Mucosa of stomach (tissue), 1 donor: ENCODE data around the gene HMGB2.
A peak's percentile ranks its signal among the peaks of the same experiment; 100 is the strongest.

Experiments used
- H3K27me3 ChIP-seq: one replicate; pipeline ENCODE4 v1.7.0; 2013; ENCODE audit warnings: mild to moderate bottlenecking, low read length; ENCODE audit not compliant: control insufficient read depth, insufficient read depth
- H3K36me3 ChIP-seq: one replicate; pipeline ENCODE4 v1.7.0; 2013; ENCODE audit warnings: low read length; ENCODE audit not compliant: control insufficient read depth, insufficient read depth
- H3K4me1 ChIP-seq: one replicate; pipeline ENCODE4 v1.7.0; 2013; ENCODE audit warnings: mild to moderate bottlenecking, low read length; ENCODE audit not compliant: control insufficient read depth, insufficient read depth
- H3K4me3 ChIP-seq: one replicate; pipeline ENCODE4 v1.7.0; 2013; ENCODE audit warnings: low read length
- H3K9ac ChIP-seq: one replicate; pipeline ENCODE4 v1.7.0; 2013; ENCODE audit warnings: mild to moderate bottlenecking, low read length, moderate library complexity
- H3K9me3 ChIP-seq: one replicate; pipeline ENCODE4 v1.7.0; 2013; ENCODE audit warnings: mild to moderate bottlenecking, low read length, moderate library complexity; ENCODE audit not compliant: control insufficient read depth
- donor health status: Pancreatic carcinoma.

HMGB2 gene

GRCh38 chr4:173334085-173334890, at the start of gene HMGB2:
Gene HMGB2, minus strand, starts transcription at chr4:173334358. Its CDS starts 709 bp downstream, at chr4:173333649.
- Histone ChIP-seq H3K4me3 (peak within 1 kb of the TSS; percentile 92), H3K36me3 (no peaks in the 10 kb centered on the region), H3K9me3 (no peaks in the 10 kb centered on the region), H3K9ac (peak within 1 kb of the TSS; percentile 99), H3K27me3 (no peaks in the 10 kb centered on the region), H3K4me1 (peaks cover 6% of the 10 kb centered on the region)

GRCh38 chr4:173382349-173382748, 48.2 kb upstream of the HMGB2 start:
- Histone ChIP-seq H3K4me3 (no peak overlapping the region), H3K4me1 (peaks cover 11% of the 10 kb centered on the region), H3K9ac (no peak overlapping the region), H3K27me3 (no peaks in the 10 kb centered on the region), H3K36me3 (no peaks in the 10 kb centered on the region), H3K9me3 (no peaks in the 10 kb centered on the region)

GRCh38 chr4:173381610-173382009, 47.5 kb upstream of the HMGB2 start:
- Histone ChIP-seq H3K36me3 (no peaks in the 10 kb centered on the region), H3K9ac (no peak overlapping the region), H3K27me3 (no peaks in the 10 kb centered on the region), H3K4me3 (no peak overlapping the region), H3K9me3 (no peaks in the 10 kb centered on the region), H3K4me1 (peaks cover 6% of the 10 kb centered on the region)

GRCh38 chr4:173380987-173381386, 46.8 kb upstream of the HMGB2 start:
- Histone ChIP-seq H3K9ac (no peak overlapping the region), H3K27me3 (no peaks in the 10 kb centered on the region), H3K4me3 (no peak overlapping the region), H3K4me1 (peaks cover 6% of the 10 kb centered on the region), H3K9me3 (no peaks in the 10 kb centered on the region), H3K36me3 (no peaks in the 10 kb centered on the region)

GRCh38 chr4:173379929-173380328, 45.8 kb upstream of the HMGB2 start:
- no peaks in the 10 kb centered on the region for H3K36me3 ChIP-seq
- H3K27me3 ChIP-seq = no peaks in the 10 kb centered on the region
- H3K4me3 ChIP-seq = no peak overlapping the region
- no peak overlapping the region for H3K9ac ChIP-seq
- peaks cover 3% of the 10 kb centered on the region for H3K4me1 ChIP-seq
- H3K9me3 ChIP-seq = no peaks in the 10 kb centered on the region

GRCh38 chr4:173374588-173374987, 40.4 kb upstream of the HMGB2 start:
- Histone ChIP-seq H3K36me3 (no peaks in the 10 kb centered on the region), H3K9ac (no peak overlapping the region), H3K4me1 (peaks cover 5% of the 10 kb centered on the region), H3K27me3 (no peaks in the 10 kb centered on the region), H3K9me3 (no peaks in the 10 kb centered on the region), H3K4me3 (no peak overlapping the region)

- H3K9ac ChIP-seq = peak overlapping the region; percentile 92
- H3K9me3 ChIP-seq = no peaks in the 10 kb centered on the region
- H3K27me3 ChIP-seq = no peaks in the 10 kb centered on the region
- peak overlapping the region; percentile 75 for H3K4me3 ChIP-seq
- H3K36me3 ChIP-seq = no peaks in the 10 kb centered on the region
- H3K4me1 ChIP-seq = peaks cover 5% of the 10 kb centered on the region
Measured at GRCh38 chr4:173371292-173372192, 37.4 kb upstream of the HMGB2 start.

GRCh38 chr4:173370477-173371291, 36.5 kb upstream of the HMGB2 start, which contains the start of gene SAP30:
Gene SAP30, plus strand, starts transcription at chr4:173370954. Its CDS starts 229 bp downstream, at chr4:173371183.
- Histone ChIP-seq H3K9ac (peak within 1 kb of the TSS; percentile 93), H3K36me3 (no peaks in the 10 kb centered on the region), H3K4me1 (peaks cover 11% of the 10 kb centered on the region)

GRCh38 chr4:173370130-173370476, 35.9 kb upstream of the HMGB2 start:
- H3K36me3 ChIP-seq = no peaks in the 10 kb centered on the region
- peak overlapping the region; percentile 93 for H3K9ac ChIP-seq
- H3K4me3 ChIP-seq = peak overlapping the region; percentile 89
- no peaks in the 10 kb centered on the region for H3K9me3 ChIP-seq
- H3K27me3 ChIP-seq = no peaks in the 10 kb centered on the region
- H3K4me1 ChIP-seq = peaks cover 11% of the 10 kb centered on the region

More at GRCh38 chr4:173370477-173371291, 36.5 kb upstream of the HMGB2 start, which contains the start of gene SAP30:
- no peaks in the 10 kb centered on the region for H3K9me3 ChIP-seq
- H3K27me3 ChIP-seq = no peaks in the 10 kb centered on the region
- H3K4me3 ChIP-seq = peak within 1 kb of the TSS; percentile 89

GRCh38 chr4:173367946-173368345, 33.8 kb upstream of the HMGB2 start:
- Histone ChIP-seq H3K4me1 (peaks cover 6% of the 10 kb centered on the region), H3K9me3 (no peaks in the 10 kb centered on the region), H3K36me3 (no peaks in the 10 kb centered on the region), H3K4me3 (no peak overlapping the region), H3K9ac (no peak overlapping the region), H3K27me3 (no peaks in the 10 kb centered on the region)

GRCh38 chr4:173367285-173367684, 33.1 kb upstream of the HMGB2 start:
- Histone ChIP-seq H3K36me3 (no peaks in the 10 kb centered on the region), H3K9me3 (no peaks in the 10 kb centered on the region), H3K4me3 (no peak overlapping the region)

More at GRCh38 chr4:173367285-173367684, 33.1 kb upstream of the HMGB2 start:
- no peak overlapping the region for H3K9ac ChIP-seq
- peaks cover 6% of the 10 kb centered on the region for H3K4me1 ChIP-seq
- H3K27me3 ChIP-seq = no peaks in the 10 kb centered on the region
